H1 (cell line): ENCODE data around the gene TBC1D12. TPM values are rescaled to one million over a fixed set of nuclear protein-coding genes. Genes with fewer than 3 reads are reported as not detected.

Source experiments
- ASH2L ChIP-seq: fragments of 200-600, 300-600 bp; sonication (generic); IDR thresholded peaks from one replicate; pipeline ENCODE4 v1.7.1; 2017; ENCODE audit warnings: low read length
- CREB1 ChIP-seq: IDR thresholded peaks from 2 replicates; pipeline ENCODE4 v1.6.1; 2012; ENCODE audit warnings: inconsistent platforms
- polyA plus RNA-seq, 7 experiments: library from polyadenylated mRNA; depleted of rRNA in 3 of 7; stranded (reverse) in 5 of 7; unstranded in 2 of 7; fragments of >200 nt in 5 of 7; fragments of 200-250 nt in 2 of 7; gene quantifications; 1 replicate in 5 of 7; 2 replicates in 1 of 7; 4 replicates in 1 of 7; pipeline versions ENCODE4 v1.2.1 to v1.2.3, GENCODE V29; 2011 to 2013; ENCODE audit warnings: missing spikeins in 2 of 7, mixed read lengths in 2 of 7
- total RNA-seq: library from RNA; stranded (reverse); fragmentation: NEBNext Ultra II Directional; extraction: Animal tissue kit (Norgen Biotek cat#: 25700); gene quantifications from 2 replicates; pipeline ENCODE4 v1.2.1, GENCODE V29; 2021
- TF ChIP-seq, protein P1 (sequence below): IDR thresholded peaks from 2 replicates; pipeline ENCODE4 v1.6.1; 2011; ENCODE audit warnings: low read length, improper control_type of control experiment
- TF ChIP-seq, protein P2 (sequence below): IDR thresholded peaks from 2 replicates; pipeline ENCODE4 v1.6.1; 2012; ENCODE audit warnings: inconsistent platforms

Gene TBC1D12
- total and polyA plus RNA-seq, 2 of the 8 experiments (the other 6 are each of a cell fraction or from before 2014, with no cell fraction given), result 1.1 to 3.2 TPM

DNA sequence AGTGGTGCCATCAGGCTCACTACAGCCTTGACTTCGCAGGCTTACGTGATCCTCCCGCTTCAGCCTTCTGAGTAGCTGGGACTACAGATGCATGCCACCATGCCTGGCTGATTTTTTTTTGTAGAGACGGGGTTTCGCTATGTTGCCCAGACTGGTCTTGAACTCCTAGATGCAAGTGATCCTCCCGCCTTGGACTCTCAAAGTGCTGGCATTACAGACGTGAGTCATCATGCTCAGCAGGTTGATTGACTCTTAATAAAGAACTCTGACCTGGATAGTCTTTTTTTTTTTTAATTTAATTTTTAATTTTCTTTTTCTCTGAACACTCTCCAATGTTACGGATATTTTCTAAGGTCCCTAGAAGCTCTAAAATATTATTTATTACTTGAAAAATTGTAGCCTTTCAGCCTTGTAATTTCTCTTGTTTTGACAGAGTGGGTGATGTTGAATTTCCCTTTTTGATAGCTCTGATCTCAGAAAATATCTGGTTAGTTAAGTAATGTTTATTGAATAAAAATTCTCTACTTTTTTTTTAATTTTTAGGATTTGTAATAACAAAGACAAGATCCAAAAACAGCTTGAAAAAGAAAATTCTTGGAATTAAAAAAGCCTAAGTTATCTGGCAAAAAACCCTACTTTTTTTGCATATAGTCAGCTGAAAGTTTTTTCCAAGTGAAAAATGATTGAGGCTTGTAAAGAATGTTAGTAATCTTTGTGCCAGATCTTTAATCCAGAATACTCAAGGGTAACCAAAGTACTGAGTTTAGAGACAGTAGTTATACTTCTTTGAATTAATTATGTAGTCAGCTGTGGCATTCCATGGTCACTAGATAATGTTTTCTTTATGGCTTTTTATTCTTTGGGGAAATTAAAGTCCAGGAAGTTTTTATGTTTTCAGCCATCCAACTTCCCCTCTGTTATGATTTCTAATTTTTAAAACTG, 26.7 kb downstream of the TBC1D12 start (continued):
- TF ChIP-seq, protein P1, sequence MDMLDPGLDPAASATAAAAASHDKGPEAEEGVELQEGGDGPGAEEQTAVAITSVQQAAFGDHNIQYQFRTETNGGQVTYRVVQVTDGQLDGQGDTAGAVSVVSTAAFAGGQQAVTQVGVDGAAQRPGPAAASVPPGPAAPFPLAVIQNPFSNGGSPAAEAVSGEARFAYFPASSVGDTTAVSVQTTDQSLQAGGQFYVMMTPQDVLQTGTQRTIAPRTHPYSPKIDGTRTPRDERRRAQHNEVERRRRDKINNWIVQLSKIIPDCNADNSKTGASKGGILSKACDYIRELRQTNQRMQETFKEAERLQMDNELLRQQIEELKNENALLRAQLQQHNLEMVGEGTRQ, result no peak
- TF ChIP-seq ASH2L (no peak), CREB1 (no peak)
- TF ChIP-seq, protein P2, sequence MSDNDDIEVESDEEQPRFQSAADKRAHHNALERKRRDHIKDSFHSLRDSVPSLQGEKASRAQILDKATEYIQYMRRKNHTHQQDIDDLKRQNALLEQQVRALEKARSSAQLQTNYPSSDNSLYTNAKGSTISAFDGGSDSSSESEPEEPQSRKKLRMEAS, result no peak
